HG02623 (cell line): ENCODE measurements around the gene DNAJA3.
"Not testable (repeated sequence)": the region's sequence is repeated elsewhere in the genome, so short reads cannot be mapped to it uniquely, and the experiment has no call there.

ENCODE experiments used
- ATAC-seq: cut with Tn5 transposase; IDR thresholded peaks from one replicate; pipeline ENCODE4 v1.9.1; 2021; ENCODE audit warnings: moderate library complexity; ENCODE audit not compliant: unreplicated experiment

Gene DNAJA3

GRCh38 chr16:4386951-4387565, 38.6 kb upstream of the DNAJA3 start:
- ATAC-seq = no peak

- no peak for ATAC-seq
Measured at GRCh38 chr16:4387781-4388180, 37.9 kb upstream of the DNAJA3 start.

GRCh38 chr16:4388271-4389021, 37.2 kb upstream of the DNAJA3 start:
- no peak for ATAC-seq

GRCh38 chr16:4389051-4389955, 36.4 kb upstream of the DNAJA3 start:
- no peak for ATAC-seq

GRCh38 chr16:4390266-4391260, 35.1 kb upstream of the DNAJA3 start:
- no peak for ATAC-seq

- ATAC-seq = no peak
Measured at GRCh38 chr16:4391631-4392381, 33.9 kb upstream of the DNAJA3 start.

GRCh38 chr16:4392382-4393239, 33.1 kb upstream of the DNAJA3 start:
- ATAC-seq = no peak

GRCh38 chr16:4393240-4393600, 32.4 kb upstream of the DNAJA3 start:
- ATAC-seq = no peak

- ATAC-seq = not testable (repeated sequence)
Measured at GRCh38 chr16:4393850-4394249, 31.8 kb upstream of the DNAJA3 start.

GRCh38 chr16:4395055-4395726, 30.5 kb upstream of the DNAJA3 start:
- ATAC-seq = no peak

- no peak for ATAC-seq
Measured at GRCh38 chr16:4399001-4399730, 26.5 kb upstream of the DNAJA3 start.

GRCh38 chr16:4401094-4401501, 24.6 kb upstream of the DNAJA3 start:
- ATAC-seq = no peak

- ATAC-seq = no peak
Measured at GRCh38 chr16:4401510-4401909, 24.2 kb upstream of the DNAJA3 start.

- no peak for ATAC-seq
Measured at GRCh38 chr16:4402439-4403132, 23.1 kb upstream of the DNAJA3 start.

GRCh38 chr16:4403133-4403949, 22.3 kb upstream of the DNAJA3 start:
- no peak for ATAC-seq
